Endodermal cell (in vitro differentiated cells): ENCODE results near the gene RTCA. TPM values are rescaled to one million over a fixed set of nuclear protein-coding genes. Genes with fewer than 3 reads are reported as not detected.
"Not testable (repeated sequence)": the region's sequence is repeated elsewhere in the genome, so short reads cannot be mapped to it uniquely, and the experiment has no call there.

ENCODE experiments used
- DNase-seq: peaks from one replicate; pipeline ENCODE4 v3.0.0-alpha.2; 2017
- H3K27ac ChIP-seq: 2 replicates; pipeline ENCODE4 v1.5.1; 2013; ENCODE audit warnings: mild to moderate bottlenecking, low read depth, low read length, moderate library complexity
- H3K27me3 ChIP-seq: 2 replicates; pipeline ENCODE4 v1.6.1; 2013; ENCODE audit warnings: mild to moderate bottlenecking, low read length, moderate library complexity; ENCODE audit not compliant: insufficient read depth, control insufficient read depth, poor library complexity, severe bottlenecking
- H3K36me3 ChIP-seq: 2 replicates; pipeline ENCODE4 v1.7.0; 2013; ENCODE audit warnings: mild to moderate bottlenecking, low read length, moderate library complexity; ENCODE audit not compliant: control insufficient read depth, insufficient read depth
- H3K4me1 ChIP-seq: one replicate; pipeline ENCODE4 v1.7.0; 2013; ENCODE audit warnings: low read length; ENCODE audit not compliant: control insufficient read depth, insufficient read depth
- H3K4me3 ChIP-seq: 2 replicates; pipeline ENCODE4 v1.5.1; 2013; ENCODE audit warnings: mild to moderate bottlenecking, low read length, moderate library complexity
- H3K9ac ChIP-seq: 2 replicates; pipeline ENCODE4 v1.6.1; 2013; ENCODE audit warnings: mild to moderate bottlenecking, low read length, moderate library complexity; ENCODE audit not compliant: poor library complexity, severe bottlenecking; ENCODE audit errors: extremely low read depth
- H3K9me3 ChIP-seq: 2 replicates; pipeline ENCODE4 v1.6.1; 2013; ENCODE audit warnings: mild to moderate bottlenecking, low read length, moderate library complexity; ENCODE audit not compliant: control insufficient read depth
- H3K27ac Mint-ChIP-seq: 2 replicates; pipeline ENCODE4 v1.8.0; 2020; ENCODE audit warnings: mixed read lengths
- H3K27me3 Mint-ChIP-seq: 2 replicates; pipeline ENCODE4 v1.8.0; 2021; ENCODE audit warnings: mild to moderate bottlenecking, mixed read lengths; ENCODE audit not compliant: insufficient read depth
- H3K36me3 Mint-ChIP-seq: 2 replicates; pipeline ENCODE4 v1.8.0; 2020; ENCODE audit warnings: low read depth, mixed read lengths
- H3K4me1 Mint-ChIP-seq: 2 replicates; pipeline ENCODE4 v1.8.0; 2020; ENCODE audit warnings: mixed read lengths
- H3K4me3 Mint-ChIP-seq: 2 replicates; pipeline ENCODE4 v1.8.0; 2020; ENCODE audit warnings: mild to moderate bottlenecking, moderate library complexity, mixed read lengths
- H3K9me3 Mint-ChIP-seq: 2 replicates; pipeline ENCODE4 v1.8.0; 2020; ENCODE audit warnings: mild to moderate bottlenecking, mixed read lengths
- WGBS, 2 experiments: methylation state at CpG; one replicate each; pipeline versions ENCODE4 v1.1.5 to v1.1.7; 2013; ENCODE audit warnings: missing lambda C conversion rate in 2 of 2, mixed read lengths in 1 of 2; ENCODE audit not compliant: insufficient coverage in 1 of 2, insufficient read length in 1 of 2; 5-methylcytosine and 5-hydroxymethylcytosine counted together
- total RNA-seq, 2 donors: library from RNA; stranded (reverse); fragmentation: NEBNext Ultra II Directional in 1 of 2; extraction: Animal tissue kit (Norgen Biotek cat#: 25700) in 1 of 2; gene quantifications; 2 replicates in 1 of 2; 3 replicates in 1 of 2; pipeline ENCODE4 v1.2.1, GENCODE V29; 2021
- TF ChIP-seq, protein P1 (sequence below): fragments of 200-600 bp; sonication (generic); conservative IDR thresholded peaks from 2 replicates; pipeline ENCODE4 v1.5.0; 2021; ENCODE audit warnings: antibody characterized with exemption, mild to moderate bottlenecking

RTCA gene
- total RNA-seq, 2 donors from 2014 or later, result 46.0 to 49.8 TPM

DNA sequence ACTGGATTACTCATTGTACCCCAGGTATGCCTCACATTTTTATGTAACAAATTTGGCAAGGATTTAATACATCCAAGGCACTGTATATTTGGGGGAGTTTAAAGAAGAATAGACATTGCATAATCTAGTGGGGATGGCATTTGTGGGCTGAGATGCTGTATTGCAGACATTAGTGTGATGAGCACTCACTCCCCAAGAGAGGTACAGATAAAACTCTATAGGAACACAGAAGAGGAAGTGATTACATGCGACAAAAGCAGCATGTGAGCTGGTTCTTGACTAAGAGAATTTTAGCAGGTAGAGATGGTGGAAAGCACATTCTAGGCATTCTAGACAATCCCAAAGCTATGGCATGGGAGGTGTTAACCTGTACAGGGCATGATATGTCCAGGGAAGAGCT lies 62.1 kb downstream of the RTCA start:
- no peak for DNase-seq
- Histone ChIP-seq H3K27ac (no peak overlapping the region), H3K9me3 (no peaks in the 10 kb centered on the region), H3K9ac (no peak overlapping the region), H3K27me3 (no peaks in the 10 kb centered on the region), H3K4me3 (no peak overlapping the region), H3K4me1 (peaks cover 13% of the 10 kb centered on the region), H3K36me3 (no peaks in the 10 kb centered on the region)
- TF ChIP-seq, protein P1, sequence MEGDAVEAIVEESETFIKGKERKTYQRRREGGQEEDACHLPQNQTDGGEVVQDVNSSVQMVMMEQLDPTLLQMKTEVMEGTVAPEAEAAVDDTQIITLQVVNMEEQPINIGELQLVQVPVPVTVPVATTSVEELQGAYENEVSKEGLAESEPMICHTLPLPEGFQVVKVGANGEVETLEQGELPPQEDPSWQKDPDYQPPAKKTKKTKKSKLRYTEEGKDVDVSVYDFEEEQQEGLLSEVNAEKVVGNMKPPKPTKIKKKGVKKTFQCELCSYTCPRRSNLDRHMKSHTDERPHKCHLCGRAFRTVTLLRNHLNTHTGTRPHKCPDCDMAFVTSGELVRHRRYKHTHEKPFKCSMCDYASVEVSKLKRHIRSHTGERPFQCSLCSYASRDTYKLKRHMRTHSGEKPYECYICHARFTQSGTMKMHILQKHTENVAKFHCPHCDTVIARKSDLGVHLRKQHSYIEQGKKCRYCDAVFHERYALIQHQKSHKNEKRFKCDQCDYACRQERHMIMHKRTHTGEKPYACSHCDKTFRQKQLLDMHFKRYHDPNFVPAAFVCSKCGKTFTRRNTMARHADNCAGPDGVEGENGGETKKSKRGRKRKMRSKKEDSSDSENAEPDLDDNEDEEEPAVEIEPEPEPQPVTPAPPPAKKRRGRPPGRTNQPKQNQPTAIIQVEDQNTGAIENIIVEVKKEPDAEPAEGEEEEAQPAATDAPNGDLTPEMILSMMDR, result no peak
- Mint-ChIP-seq H3K4me3 (no peak overlapping the region), H3K4me1 (peaks cover 18% of the 10 kb centered on the region), H3K27ac (no peak overlapping the region), H3K36me3 (no peaks in the 10 kb centered on the region), H3K27me3 (no peaks in the 10 kb centered on the region), H3K9me3 (no peaks in the 10 kb centered on the region)
- 86 to 88% methylated on average over 1 of the region's 1 CpG for WGBS, 2 experiments

DNA sequence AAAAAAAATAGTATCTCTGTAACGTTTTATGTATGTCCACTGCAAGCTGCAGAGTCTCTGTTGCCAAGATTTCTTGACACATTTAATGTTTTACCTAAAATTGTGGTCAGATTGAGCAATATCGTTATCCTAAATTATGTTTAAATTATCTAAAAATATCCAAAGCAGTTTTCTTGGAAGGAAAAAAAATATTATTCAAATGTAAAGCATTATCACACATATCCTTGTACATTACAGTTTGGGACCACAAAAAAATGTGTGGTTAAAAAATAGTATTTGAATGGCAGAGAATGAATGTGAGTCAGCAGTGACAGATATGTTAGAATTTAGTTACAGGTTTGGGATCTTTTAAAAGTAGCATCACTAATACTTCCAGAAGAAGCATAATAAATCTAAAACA lies 65.1 kb downstream of the RTCA start:
- 75% methylated on average over 1 of the region's 2 CpGs; no CpG with 5 or more reads in 1 of the 2 experiments for WGBS, 2 experiments
- not testable (repeated sequence) for H3K4me3 ChIP-seq, H3K9me3 Mint-ChIP-seq, H3K27ac Mint-ChIP-seq, H3K9ac ChIP-seq, H3K27ac ChIP-seq, H3K27me3 ChIP-seq, H3K9me3 ChIP-seq, H3K36me3 Mint-ChIP-seq, DNase-seq, H3K4me3 Mint-ChIP-seq, H3K27me3 Mint-ChIP-seq, H3K36me3 ChIP-seq
- H3K4me1 ChIP-seq, result peaks cover 17% of the 10 kb centered on the region
- peaks cover 20% of the 10 kb centered on the region for H3K4me1 Mint-ChIP-seq

DNA sequence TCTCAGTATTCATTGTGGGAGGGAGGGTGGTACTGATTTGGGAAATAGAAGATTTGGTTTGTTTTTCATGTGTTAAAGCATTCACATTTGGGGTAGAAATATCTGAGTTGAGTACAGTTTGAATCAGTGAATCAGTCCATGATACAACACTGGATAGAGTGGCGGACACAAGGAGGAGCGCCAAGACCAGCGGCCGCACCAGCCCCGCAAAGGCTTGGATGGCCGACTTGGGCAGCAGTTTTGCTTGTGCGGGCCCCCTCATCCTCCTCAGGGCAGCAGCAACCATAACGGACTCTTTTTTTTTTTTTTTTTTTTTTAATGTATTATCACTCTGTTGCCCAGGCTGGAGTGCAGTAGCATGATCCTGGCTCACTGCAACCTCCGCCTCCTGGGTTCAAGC lies 66.3 kb downstream of the RTCA start:
- Histone ChIP-seq H3K4me3 (no peak overlapping the region), H3K36me3 (no peaks in the 10 kb centered on the region), H3K9ac (no peak overlapping the region), H3K27ac (no peak overlapping the region), H3K27me3 (no peaks in the 10 kb centered on the region), H3K4me1 (peaks cover 12% of the 10 kb centered on the region), H3K9me3 (peaks cover 4% of the 10 kb centered on the region)
- DNase-seq, result no peak
- Mint-ChIP-seq H3K27ac (no peak overlapping the region), H3K36me3 (no peaks in the 10 kb centered on the region), H3K27me3 (no peaks in the 10 kb centered on the region), H3K9me3 (no peaks in the 10 kb centered on the region), H3K4me1 (peaks cover 32% of the 10 kb centered on the region), H3K4me3 (no peak overlapping the region)
- TF ChIP-seq, protein P1, result no peak
- 95 to 100% methylated on average over 1 to 9 of the region's 9 CpGs for WGBS, 2 experiments

DNA sequence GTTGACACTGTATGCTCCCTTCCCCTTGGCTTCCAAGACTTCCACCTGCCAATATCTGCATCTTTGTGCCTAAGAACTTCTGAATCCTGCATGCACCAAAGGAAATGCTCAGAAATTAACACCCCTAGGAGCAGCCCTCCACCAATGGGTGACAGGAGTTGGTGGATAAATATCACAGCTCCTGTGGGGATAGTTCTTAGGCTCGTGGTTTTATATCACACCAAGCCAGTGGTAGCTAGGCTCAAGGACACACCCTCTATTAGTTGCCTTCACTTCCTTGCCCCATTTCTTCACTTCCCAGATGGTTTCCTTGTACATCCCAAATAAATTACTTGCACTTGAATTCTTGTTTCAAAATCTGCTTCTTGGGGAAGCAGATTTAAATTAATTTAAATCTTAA lies 69.4 kb downstream of the RTCA start:
- 88 to 95% methylated on average over 1 of the region's 1 CpG for WGBS, 2 experiments
- Mint-ChIP-seq H3K27me3 (no peaks in the 10 kb centered on the region), H3K27ac (no peak overlapping the region), H3K9me3 (peaks cover 2% of the 10 kb centered on the region), H3K4me1 (peaks cover 40% of the 10 kb centered on the region), H3K4me3 (no peak overlapping the region), H3K36me3 (no peaks in the 10 kb centered on the region)
- H3K36me3 ChIP-seq, result no peaks in the 10 kb centered on the region
- no peak overlapping the region for H3K27ac ChIP-seq
- peak overlapping the region; percentile 21 for H3K4me3 ChIP-seq
- TF ChIP-seq, protein P1, result no peak
- no peak for DNase-seq
- peaks cover 4% of the 10 kb centered on the region for H3K9me3 ChIP-seq
- H3K4me1 ChIP-seq, result peaks cover 13% of the 10 kb centered on the region
- no peaks in the 10 kb centered on the region for H3K27me3 ChIP-seq
- H3K9ac ChIP-seq, result no peak overlapping the region

DNA sequence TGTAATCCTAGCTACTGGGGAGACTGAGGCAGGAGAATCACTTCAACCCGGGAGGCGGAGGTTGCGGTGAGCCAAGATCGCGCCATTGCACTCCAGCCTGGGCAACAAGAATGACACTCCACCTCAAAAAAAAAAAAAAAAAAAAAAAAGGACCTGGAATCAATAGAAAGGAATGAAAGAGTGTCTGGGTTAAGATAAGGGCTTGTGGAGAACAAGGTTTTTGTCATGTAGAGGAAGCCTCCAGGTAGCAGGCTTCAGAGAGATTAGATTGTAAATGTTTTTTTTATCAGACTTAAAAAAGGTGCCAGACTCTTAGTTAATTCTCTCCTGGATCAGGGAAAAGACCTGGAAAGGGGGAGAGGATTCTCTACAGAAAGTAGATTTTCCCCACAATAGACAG lies 71.9 kb downstream of the RTCA start:
- not testable (repeated sequence) for H3K36me3 Mint-ChIP-seq, H3K27me3 ChIP-seq, DNase-seq, H3K4me3 Mint-ChIP-seq, H3K9me3 ChIP-seq, H3K36me3 ChIP-seq, H3K27me3 Mint-ChIP-seq, H3K9me3 Mint-ChIP-seq
- Histone ChIP-seq H3K4me3 (peak overlapping the region; percentile 42), H3K4me1 (peaks cover 13% of the 10 kb centered on the region), H3K9ac (peak overlapping the region; percentile 63), H3K27ac (peak overlapping the region; percentile 45)
- H3K4me1 Mint-ChIP-seq, result peaks cover 40% of the 10 kb centered on the region
- 71% methylated on average over 5 of the region's 5 CpGs; no CpG with 5 or more reads in 1 of the 2 experiments for WGBS, 2 experiments
- H3K27ac Mint-ChIP-seq, result peak overlapping the region; percentile 94
